ENCODE results near the gene SFXN3.

SFXN3 gene, protein sequence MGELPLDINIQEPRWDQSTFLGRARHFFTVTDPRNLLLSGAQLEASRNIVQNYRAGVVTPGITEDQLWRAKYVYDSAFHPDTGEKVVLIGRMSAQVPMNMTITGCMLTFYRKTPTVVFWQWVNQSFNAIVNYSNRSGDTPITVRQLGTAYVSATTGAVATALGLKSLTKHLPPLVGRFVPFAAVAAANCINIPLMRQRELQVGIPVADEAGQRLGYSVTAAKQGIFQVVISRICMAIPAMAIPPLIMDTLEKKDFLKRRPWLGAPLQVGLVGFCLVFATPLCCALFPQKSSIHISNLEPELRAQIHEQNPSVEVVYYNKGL

GRCh38 chr10:101031128-101031795 lies at the start of gene SFXN3, which contains the start of gene PDZD7:
SFXN3 (plus strand) TSS chr10:101031234; CDS start chr10:101034695, 3,461 bp downstream.
PDZD7 (minus strand) TSS chr10:101031129; CDS start chr10:101030219, 910 bp downstream.
- DNase-seq (ENCODE audit: low read depth in 2 of 2), result peak; percentile 94 to 97

DNA sequence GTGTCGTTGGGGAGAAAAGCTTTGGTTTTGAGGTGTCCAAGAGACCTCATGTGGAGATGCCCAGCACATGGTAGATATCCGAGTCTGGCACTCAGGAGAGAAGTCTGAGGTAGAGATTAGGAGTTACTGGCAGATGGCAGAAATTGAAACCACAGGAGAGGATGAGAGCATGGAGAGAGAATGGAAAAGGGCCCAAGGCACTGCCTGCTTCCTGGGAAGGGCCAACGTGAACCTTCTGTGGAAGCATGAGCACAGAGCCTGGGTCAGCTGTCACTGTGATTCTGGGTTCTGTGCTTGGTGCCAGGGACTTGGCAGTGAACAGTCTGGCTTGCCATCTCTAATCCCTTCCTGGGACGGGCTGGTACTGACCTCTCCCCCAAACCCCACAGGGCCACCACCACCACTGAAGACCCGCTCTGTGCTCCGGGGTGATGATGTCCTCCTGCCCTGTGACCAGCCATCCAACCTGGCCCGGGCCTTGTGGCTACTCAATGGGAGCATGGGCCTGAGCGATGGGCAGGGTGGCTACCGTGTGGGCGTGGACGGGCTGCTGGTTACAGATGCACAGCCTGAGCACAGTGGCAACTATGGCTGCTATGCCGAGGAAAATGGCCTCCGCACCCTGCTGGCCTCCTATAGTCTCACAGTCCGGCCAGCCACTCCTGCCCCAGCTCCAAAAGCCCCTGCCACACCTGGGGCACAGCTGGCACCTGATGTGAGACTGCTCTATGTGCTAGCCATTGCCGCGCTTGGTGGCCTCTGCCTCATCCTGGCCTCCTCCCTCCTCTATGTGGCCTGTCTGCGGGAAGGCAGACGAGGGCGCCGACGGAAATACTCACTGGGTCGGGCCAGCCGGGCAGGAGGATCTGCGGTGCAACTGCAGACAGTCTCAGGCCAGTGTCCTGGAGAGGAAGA lies 47.9 kb upstream of the SFXN3 start:
- no peak for DNase-seq (ENCODE audit: low read depth in 2 of 2)

- no peak for DNase-seq (ENCODE audit: low read depth in 2 of 2)
These were observed 47.0 kb upstream of the SFXN3 start for GRCh38 chr10:100983868-100984671.

- DNase-seq (ENCODE audit: low read depth in 2 of 2), result no peak
These were observed 46.3 kb upstream of the SFXN3 start for GRCh38 chr10:100984672-100985177.

DNA sequence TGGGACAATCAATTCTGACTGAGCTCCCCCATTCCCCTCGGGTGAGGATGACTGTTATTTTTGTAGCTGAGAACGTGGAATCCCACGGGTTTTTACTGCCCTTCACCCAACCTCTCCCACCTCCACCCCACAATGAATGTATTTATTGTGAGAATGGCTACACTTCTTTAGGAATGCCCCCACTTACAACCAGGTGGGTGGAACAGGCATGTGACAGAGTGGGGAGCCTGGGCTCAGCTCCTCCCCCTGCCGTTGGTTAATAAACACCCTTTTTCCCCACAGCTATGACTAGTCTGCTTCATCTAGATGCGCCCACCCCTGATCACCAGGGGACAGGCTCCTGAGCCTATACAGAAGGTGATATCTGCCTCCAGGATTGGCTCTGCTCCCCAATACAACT lies 45.7 kb upstream of the SFXN3 start:
- no peak for DNase-seq (ENCODE audit: low read depth in 2 of 2)

DNA sequence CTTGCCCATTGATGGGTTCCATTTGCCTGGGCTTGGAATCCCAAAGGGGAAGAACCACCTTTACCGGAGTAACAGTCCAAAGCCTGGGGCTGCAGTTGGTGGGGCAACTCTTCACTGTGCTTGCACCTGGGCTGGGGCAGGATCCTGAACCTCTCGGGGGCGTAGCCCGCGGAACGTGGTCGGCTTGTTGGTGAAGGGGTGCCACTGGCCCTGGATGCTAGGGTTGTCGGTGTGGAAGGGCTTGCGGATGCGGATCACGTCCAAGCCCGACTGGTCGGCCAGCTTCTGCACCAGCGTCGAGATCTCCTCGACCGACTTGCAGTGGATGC lies 44.4 kb upstream of the SFXN3 start:
- no peak for DNase-seq (ENCODE audit: low read depth in 2 of 2)

DNA sequence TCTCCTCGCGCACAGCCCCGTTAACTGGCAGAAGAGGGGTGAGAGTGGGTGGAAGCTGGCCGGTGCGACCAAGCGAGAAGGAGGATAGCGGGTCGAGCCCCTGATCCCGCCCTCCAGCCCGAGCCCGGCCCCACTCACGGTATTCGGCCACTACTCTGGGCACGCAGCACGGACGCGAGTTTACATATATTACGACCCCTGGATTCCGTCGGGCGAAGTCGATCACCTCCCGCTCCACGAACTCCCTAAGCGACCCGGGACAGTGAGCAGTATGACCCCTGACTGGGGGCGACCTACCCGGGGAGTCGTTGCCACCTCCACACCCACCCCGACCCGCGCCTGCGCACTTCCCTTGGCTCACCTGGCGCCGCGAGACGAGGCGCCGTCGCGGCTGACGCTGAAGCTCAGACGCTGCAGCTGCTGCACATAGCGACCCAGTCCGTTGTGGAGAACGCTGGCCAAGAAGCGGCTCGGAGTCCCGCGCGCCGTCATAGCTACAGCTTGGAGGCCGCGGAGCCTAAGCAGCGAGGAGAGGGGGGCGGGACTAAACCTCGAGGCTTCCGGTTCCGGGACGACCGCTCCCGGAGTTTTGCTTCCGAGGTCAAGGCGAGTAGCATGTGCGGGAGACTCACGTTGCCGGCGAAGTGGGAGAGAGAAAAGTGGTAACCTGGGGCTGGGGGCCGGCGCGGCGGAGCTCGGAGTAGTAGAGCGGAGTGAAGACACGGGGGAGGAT lies 43.9 kb upstream of the SFXN3 start, which contains the start of the genes MRPL43 and TWNK:
Gene MRPL43 (minus strand): TSS at position 546 of the 733 bp plus-strand sequence. CDS start 54 bp downstream, at position 492.
Gene TWNK (plus strand): TSS at position 592 of the 733 bp plus-strand sequence. CDS start 668 bp downstream, outside the sequence.
- DNase-seq (ENCODE audit: low read depth in 2 of 2), result peak; percentile 74 to 81

GRCh38 chr10:100987685-100988049 lies 43.4 kb upstream of the SFXN3 start:
- no peak for DNase-seq (ENCODE audit: low read depth in 2 of 2)

- DNase-seq (ENCODE audit: low read depth in 2 of 2), result no peak
These were observed 42.9 kb upstream of the SFXN3 start for GRCh38 chr10:100988166-100988565.

GRCh38 chr10:100989088-100989487 lies 41.9 kb upstream of the SFXN3 start:
- DNase-seq (ENCODE audit: low read depth in 2 of 2), result no peak

GRCh38 chr10:100993986-100994708 lies 36.9 kb upstream of the SFXN3 start:
- no peak for DNase-seq (ENCODE audit: low read depth in 2 of 2)

- DNase-seq (ENCODE audit: low read depth in 2 of 2), result no peak
These were observed 35.9 kb upstream of the SFXN3 start for GRCh38 chr10:100995181-100995580.

- DNase-seq (ENCODE audit: low read depth in 2 of 2), result no peak
These were observed 34.2 kb upstream of the SFXN3 start for GRCh38 chr10:100996678-100997359.

- peak; percentile 67 to 73 for DNase-seq (ENCODE audit: low read depth in 2 of 2)
These were observed 33.5 kb upstream of the SFXN3 start for GRCh38 chr10:100997360-100998182.

DNA sequence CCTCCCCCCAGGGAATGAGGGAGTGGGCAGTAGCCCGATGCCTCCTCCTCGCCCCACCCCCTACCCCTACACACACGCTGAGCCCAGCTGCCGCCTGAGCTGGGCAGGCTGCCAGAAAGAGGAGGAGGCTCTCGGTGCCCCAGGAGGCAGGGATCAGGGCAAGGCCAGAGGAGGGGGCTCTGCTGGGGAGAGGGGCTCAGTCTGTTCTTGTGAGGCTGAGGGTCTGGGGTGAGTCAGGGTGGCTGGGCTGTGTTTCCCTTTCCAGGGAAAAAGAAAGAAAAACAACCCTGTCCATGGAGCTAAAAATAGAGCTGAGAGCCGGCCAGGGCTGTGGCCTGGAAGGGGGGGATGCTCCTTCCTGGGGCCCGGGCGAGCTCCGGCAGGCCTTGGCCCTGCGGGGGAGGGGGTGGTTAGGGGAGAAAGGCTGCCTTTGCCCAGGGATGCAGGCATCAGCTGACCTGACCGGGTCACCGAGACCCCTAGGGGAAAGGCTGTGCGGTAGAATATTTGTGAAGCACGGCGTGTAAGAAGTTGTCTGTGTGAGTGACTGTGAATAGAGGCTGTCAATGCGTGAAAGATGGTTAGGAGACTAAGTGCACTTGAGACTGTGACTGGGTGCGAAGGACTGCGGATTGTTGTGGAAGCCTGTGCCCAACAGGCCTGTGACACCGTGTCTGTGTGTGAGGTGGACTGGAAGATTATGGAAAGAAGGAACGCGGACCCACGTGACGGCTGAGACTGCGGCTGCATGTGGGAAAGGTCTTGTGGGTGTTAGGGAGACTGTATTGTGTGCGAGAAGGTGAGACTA lies 32.6 kb upstream of the SFXN3 start:
- peak; percentile 47 to 54 for DNase-seq (ENCODE audit: low read depth in 2 of 2)

- DNase-seq (ENCODE audit: low read depth in 2 of 2), result peak; percentile 67 to 69
These were observed 31.9 kb upstream of the SFXN3 start for GRCh38 chr10:100998991-100999741.

DNA sequence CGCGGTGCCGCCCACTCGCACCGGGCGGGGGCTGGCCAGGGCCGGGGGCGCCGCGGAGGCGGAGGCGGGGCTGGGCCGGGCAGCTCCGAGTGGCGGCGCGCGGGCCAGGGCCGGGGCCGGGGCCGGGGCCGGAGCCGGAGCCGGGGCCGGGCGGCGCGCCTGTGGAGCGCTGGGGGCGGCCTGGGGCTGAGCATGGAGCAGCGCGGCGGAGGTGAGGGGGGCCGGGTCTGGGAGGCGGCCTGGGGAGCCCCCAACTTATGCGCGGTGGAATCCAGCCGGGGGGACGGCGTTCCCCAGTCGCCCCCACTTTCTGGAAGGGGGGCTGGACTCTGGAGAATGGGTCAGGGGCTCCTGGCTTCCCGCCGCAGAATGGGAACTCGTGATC lies 31.3 kb upstream of the SFXN3 start, which contains the start of gene LZTS2:
Gene LZTS2 (plus strand): TSS at position 67 of the 385 bp plus-strand sequence. CDS start 2,731 bp downstream, outside the sequence.
- no peak for DNase-seq (ENCODE audit: low read depth in 2 of 2)
